ENCODE measurements around the gene CDC40. TPM values are rescaled to one million over a fixed set of nuclear protein-coding genes. Genes with fewer than 3 reads are reported as not detected.
A peak's percentile ranks its signal among the peaks of the same experiment; 100 is the strongest.

CDC40 gene
- total RNA-seq, 1 experiment from 2014 or later: 16.8 TPM

DNA sequence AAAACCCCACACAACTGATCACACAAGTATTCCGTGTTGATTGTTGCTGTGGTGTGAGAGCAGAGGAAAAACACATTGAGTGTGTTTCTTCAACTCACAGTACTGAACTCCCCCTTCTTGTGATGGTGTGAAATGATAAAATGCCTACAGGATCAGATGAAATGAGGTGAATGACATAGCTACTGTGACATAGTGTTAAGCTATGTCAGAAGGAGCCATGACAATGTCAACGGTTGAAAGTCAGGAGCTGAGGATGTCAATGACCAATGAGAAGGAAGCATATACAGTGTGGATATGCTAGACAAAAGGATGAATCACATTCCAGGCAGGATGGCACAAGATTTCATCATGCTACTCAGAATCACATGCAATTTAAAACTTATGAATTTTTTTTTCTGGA is 39.6 kb upstream of the CDC40 start:
- H3K27ac Mint-ChIP-seq (ENCODE audit: low read depth, unreplicated experiment): peak overlapping the region; percentile 95
- ChIA-PET POLR2A (interaction anchor here (0.7 kb wide), 1 partner anchor 46 kb away, joined by 3 read pairs; no protein-coding TSS in a partner anchor), CTCF (interaction anchor here (1.1 kb wide), 1 partner anchor 251 kb away, joined by 4 read pairs; no protein-coding TSS in a partner anchor)
- no TSS peak for BruUV-seq (replicated peaks)
- peaks cover 18% of the 10 kb centered on the region for H3K4me1 Mint-ChIP-seq (ENCODE audit: insufficient read depth, unreplicated experiment)
- TF ChIP-seq, protein P1, sequence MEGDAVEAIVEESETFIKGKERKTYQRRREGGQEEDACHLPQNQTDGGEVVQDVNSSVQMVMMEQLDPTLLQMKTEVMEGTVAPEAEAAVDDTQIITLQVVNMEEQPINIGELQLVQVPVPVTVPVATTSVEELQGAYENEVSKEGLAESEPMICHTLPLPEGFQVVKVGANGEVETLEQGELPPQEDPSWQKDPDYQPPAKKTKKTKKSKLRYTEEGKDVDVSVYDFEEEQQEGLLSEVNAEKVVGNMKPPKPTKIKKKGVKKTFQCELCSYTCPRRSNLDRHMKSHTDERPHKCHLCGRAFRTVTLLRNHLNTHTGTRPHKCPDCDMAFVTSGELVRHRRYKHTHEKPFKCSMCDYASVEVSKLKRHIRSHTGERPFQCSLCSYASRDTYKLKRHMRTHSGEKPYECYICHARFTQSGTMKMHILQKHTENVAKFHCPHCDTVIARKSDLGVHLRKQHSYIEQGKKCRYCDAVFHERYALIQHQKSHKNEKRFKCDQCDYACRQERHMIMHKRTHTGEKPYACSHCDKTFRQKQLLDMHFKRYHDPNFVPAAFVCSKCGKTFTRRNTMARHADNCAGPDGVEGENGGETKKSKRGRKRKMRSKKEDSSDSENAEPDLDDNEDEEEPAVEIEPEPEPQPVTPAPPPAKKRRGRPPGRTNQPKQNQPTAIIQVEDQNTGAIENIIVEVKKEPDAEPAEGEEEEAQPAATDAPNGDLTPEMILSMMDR (IDR thresholded peaks at IDR 0.05; ENCODE audit: unreplicated experiment): no peak
- H3K4me3 Mint-ChIP-seq (ENCODE audit: unreplicated experiment): no peak overlapping the region
- H3K27me3 Mint-ChIP-seq (ENCODE audit: insufficient read depth, unreplicated experiment): no peaks in the 10 kb centered on the region
- intact Hi-C loops (cut with micrococcal nuclease): loop anchor here (1.0 kb wide), 1 partner anchor 39 kb away; the partner anchor contains the start of gene WASF1
- H3K9me3 Mint-ChIP-seq (ENCODE audit: unreplicated experiment): peaks cover 15% of the 10 kb centered on the region
- peak; percentile 64 for DNase-seq (ENCODE audit: unreplicated experiment)
- H3K36me3 Mint-ChIP-seq (ENCODE audit: insufficient read depth, unreplicated experiment): peaks cover 17% of the 10 kb centered on the region

DNA sequence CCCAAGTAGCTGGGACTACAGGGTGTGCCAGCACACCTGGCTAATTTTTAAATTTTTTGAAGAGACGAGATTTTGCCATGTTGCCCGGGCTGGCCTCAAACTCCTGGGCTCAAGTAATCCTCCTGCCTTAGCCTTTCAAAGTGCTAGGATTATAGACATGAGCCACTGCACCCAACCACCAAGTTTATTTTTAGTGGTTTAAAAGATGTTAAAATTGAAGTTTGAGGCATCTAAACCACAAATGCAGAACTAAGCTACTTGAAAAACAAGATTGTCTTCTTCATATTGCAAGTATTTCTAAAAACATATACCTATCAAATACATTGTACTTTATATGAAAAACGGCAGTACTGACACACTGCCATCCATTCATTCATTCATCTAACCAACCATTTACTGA is 32.4 kb upstream of the CDC40 start:
- Mint-ChIP-seq H3K4me3 (ENCODE audit: unreplicated experiment) (no peak overlapping the region), H3K36me3 (ENCODE audit: insufficient read depth, unreplicated experiment) (peaks cover 18% of the 10 kb centered on the region), H3K27ac (ENCODE audit: low read depth, unreplicated experiment) (no peak overlapping the region), H3K27me3 (ENCODE audit: insufficient read depth, unreplicated experiment) (no peaks in the 10 kb centered on the region), H3K9me3 (ENCODE audit: unreplicated experiment) (no peaks in the 10 kb centered on the region), H3K4me1 (ENCODE audit: insufficient read depth, unreplicated experiment) (no peaks in the 10 kb centered on the region)
- TF ChIP-seq, protein P1 (IDR thresholded peaks at IDR 0.05; ENCODE audit: unreplicated experiment): no peak
- ChIA-PET POLR2A (interaction anchor here (0.6 kb wide), 2 partner anchors 37 to 162 kb away, joined by 3 to 6 read pairs; no protein-coding TSS in a partner anchor), CTCF (interaction anchor here (0.6 to 0.8 kb wide), 3 partner anchors 12 to 1215 kb away, joined by 3 to 4 read pairs (median 3); no protein-coding TSS in a partner anchor)
- DNase-seq (ENCODE audit: unreplicated experiment): no peak
- intact Hi-C loops (cut with micrococcal nuclease): no loop called here
- BruUV-seq (replicated peaks): no TSS peak

DNA sequence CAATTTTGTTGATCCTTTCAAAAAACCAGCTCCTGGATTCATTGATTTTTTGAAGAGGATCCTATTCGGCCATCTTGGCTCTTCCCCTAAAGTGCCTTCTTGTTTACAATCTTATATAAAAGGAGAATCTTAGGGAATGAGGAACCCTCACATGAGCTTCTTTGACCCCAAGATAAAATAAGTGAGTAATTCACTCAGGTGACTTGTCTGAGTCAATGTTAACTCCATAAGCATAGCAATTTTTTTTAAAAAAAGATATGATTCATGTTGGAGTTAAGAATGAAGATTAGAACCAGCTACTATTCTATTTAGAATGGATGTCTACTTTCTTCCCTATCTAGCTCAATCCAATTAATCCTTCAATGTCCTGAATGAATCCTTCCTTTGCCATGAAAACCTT is 21.7 kb upstream of the CDC40 start:
- no TSS peak for BruUV-seq (replicated peaks)
- CTCF ChIA-PET: interaction anchor here (0.6 to 1.1 kb wide), 2 partner anchors 9 to 1045 kb away, joined by 3 read pairs; no protein-coding TSS in a partner anchor

DNA sequence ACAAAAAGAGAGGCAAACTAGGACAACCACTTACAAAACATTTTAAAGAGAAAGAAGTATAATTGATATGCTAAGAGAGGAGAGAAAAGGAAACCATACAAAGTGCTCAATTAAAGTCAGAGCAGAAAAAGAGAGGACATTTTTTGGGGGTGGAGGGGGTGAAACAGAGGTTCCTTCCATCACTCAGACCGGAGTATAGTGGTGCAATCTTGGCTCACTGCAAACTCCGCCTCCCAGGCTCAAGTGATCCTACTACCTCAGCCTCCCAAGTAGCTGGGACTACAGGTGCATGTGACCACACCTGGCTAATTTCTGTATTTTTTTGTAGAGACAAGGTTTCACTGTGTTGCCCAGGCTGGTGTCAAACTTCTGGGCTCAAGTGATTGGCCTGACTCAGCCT is 10.1 kb upstream of the CDC40 start:
- ChIA-PET CTCF (no interaction called here), POLR2A (interaction anchor here (1.9 kb wide), 1 partner anchor 9 kb away, joined by 16 read pairs; the partner anchor contains the start of genes CDC40 and WASF1)
- H3K27me3 Mint-ChIP-seq (ENCODE audit: insufficient read depth, unreplicated experiment): no peaks in the 10 kb centered on the region
- H3K4me1 Mint-ChIP-seq (ENCODE audit: insufficient read depth, unreplicated experiment): peaks cover 24% of the 10 kb centered on the region
- intact Hi-C loops (cut with micrococcal nuclease): no loop called here
- no peak overlapping the region for H3K27ac Mint-ChIP-seq (ENCODE audit: low read depth, unreplicated experiment)
- BruUV-seq (replicated peaks): no TSS peak
- H3K4me3 Mint-ChIP-seq (ENCODE audit: unreplicated experiment): no peak overlapping the region
- no peak for DNase-seq (ENCODE audit: unreplicated experiment)
- peaks cover 4% of the 10 kb centered on the region for H3K36me3 Mint-ChIP-seq (ENCODE audit: insufficient read depth, unreplicated experiment)
- TF ChIP-seq, protein P1 (IDR thresholded peaks at IDR 0.05; ENCODE audit: unreplicated experiment): no peak
- H3K9me3 Mint-ChIP-seq (ENCODE audit: unreplicated experiment): no peaks in the 10 kb centered on the region

More for the DNA sequence above, 21.7 kb upstream of the CDC40 start:
- Mint-ChIP-seq H3K36me3 (ENCODE audit: insufficient read depth, unreplicated experiment) (peaks cover 13% of the 10 kb centered on the region), H3K4me3 (ENCODE audit: unreplicated experiment) (no peak overlapping the region), H3K27ac (ENCODE audit: low read depth, unreplicated experiment) (no peak overlapping the region), H3K9me3 (ENCODE audit: unreplicated experiment) (no peaks in the 10 kb centered on the region), H3K4me1 (ENCODE audit: insufficient read depth, unreplicated experiment) (no peaks in the 10 kb centered on the region), H3K27me3 (ENCODE audit: insufficient read depth, unreplicated experiment) (no peaks in the 10 kb centered on the region)
- POLR2A ChIA-PET: interaction anchor here (0.7 to 3.9 kb wide), 2 partner anchors 11 to 21 kb away, joined by 4 to 15 read pairs; partner anchors contain the start of genes CDC40 and WASF1
- TF ChIP-seq, protein P1 (IDR thresholded peaks at IDR 0.05; ENCODE audit: unreplicated experiment): no peak
- DNase-seq (ENCODE audit: unreplicated experiment): no peak
- intact Hi-C loops (cut with micrococcal nuclease): no loop called here

Measured in MCF 10A (cell line).